K562 (cell line): ENCODE measurements around the gene TTC9C. TPM values are rescaled to one million over a fixed set of nuclear protein-coding genes. Genes with fewer than 3 reads are reported as not detected.

Experiments
- CGGBP1 ChIP-seq: fragments of 250-450 bp; sonication (Bioruptor Pico); IDR thresholded peaks from 2 replicates; pipeline ENCODE4 v1.9.0; 2021; ENCODE audit warnings: mild to moderate bottlenecking
- CUX1 ChIP-seq: fragments of 200-800 bp; sonication (Bioruptor generic); IDR thresholded peaks from 2 replicates; pipeline ENCODE4 v1.6.1; 2016; ENCODE audit warnings: missing genetic modification characterization, missing compliant biosample characterization
- FOXK2 ChIP-seq, 2 experiments: fragments of 450-650 bp; IDR thresholded peaks in 1 of 2; conservative IDR thresholded peaks in 1 of 2; 2 replicates each; pipeline ENCODE4 v1.6.1; 2016; ENCODE audit warnings: low read depth in 2 of 2, mild to moderate bottlenecking in 1 of 2
- GABPB2 ChIP-seq: fragments of 250-450 bp; sonication (Bioruptor Pico); conservative IDR thresholded peaks from 2 replicates; pipeline ENCODE4 v1.5.1; 2021; ENCODE audit warnings: mild to moderate bottlenecking
- HCFC1 ChIP-seq: IDR thresholded peaks from 2 replicates; pipeline ENCODE4 v1.6.1; 2012; ENCODE audit warnings: low read depth, low read length, improper control_type of control experiment
- HDAC2 ChIP-seq: fragments of 450-650 bp; IDR thresholded peaks from 2 replicates; pipeline ENCODE4 v1.6.1; 2016; ENCODE audit warnings: mild to moderate bottlenecking
- HEY1 ChIP-seq: fragments of 250-450 bp; sonication (Bioruptor Pico); IDR thresholded peaks from 2 replicates; pipeline ENCODE4 v1.5.0; 2020; ENCODE audit warnings: mild to moderate bottlenecking, moderate library complexity, borderline replicate concordance
- HIVEP1 ChIP-seq: fragments of 250-450 bp; sonication (Bioruptor Pico); IDR thresholded peaks from 2 replicates; pipeline ENCODE4 v1.4.0; 2020; ENCODE audit warnings: mild to moderate bottlenecking
- L3MBTL2 ChIP-seq: fragments of 450-650 bp; IDR thresholded peaks from 2 replicates; pipeline ENCODE4 v1.6.1; 2016; ENCODE audit warnings: mild to moderate bottlenecking, moderate library complexity
- MAX ChIP-seq: sonication (generic); formaldehyde crosslinking; IDR thresholded peaks from 2 replicates; pipeline ENCODE4 v1.9.0; 2022; ENCODE audit warnings: mild to moderate bottlenecking, missing genetic modification reagents
- MCM5 ChIP-seq: fragments of 450-650 bp; IDR thresholded peaks from 2 replicates; pipeline ENCODE4 v1.6.1; 2016; ENCODE audit warnings: low read depth
- MIER1 ChIP-seq: fragments of 450-650 bp; IDR thresholded peaks from 2 replicates; pipeline ENCODE4 v1.6.1; 2016; ENCODE audit warnings: antibody characterized with exemption, mild to moderate bottlenecking, low read depth
- NCOA4 ChIP-seq: fragments of 450-650 bp; IDR thresholded peaks from 2 replicates; pipeline ENCODE4 v1.6.1; 2018; ENCODE audit warnings: mild to moderate bottlenecking; ENCODE audit not compliant: partially characterized antibody
- NFIC ChIP-seq: fragments of 450-650 bp; IDR thresholded peaks from 2 replicates; pipeline ENCODE4 v1.6.1; 2017; ENCODE audit warnings: mild to moderate bottlenecking, inconsistent platforms
- SIRT6 ChIP-seq: IDR thresholded peaks from one replicate; pipeline ENCODE4 v1.6.1; 2012; ENCODE audit warnings: low read depth, mild to moderate bottlenecking, control low read depth, inconsistent platforms, low read length, moderate library complexity
- ZBTB1 ChIP-seq: sonication (generic); formaldehyde crosslinking; IDR thresholded peaks from 2 replicates; pipeline ENCODE4 v1.8.1; 2023; ENCODE audit warnings: missing genetic modification reagents, low read depth, mild to moderate bottlenecking, borderline replicate concordance
- ZBTB7A ChIP-seq: IDR thresholded peaks from 2 replicates; pipeline ENCODE4 v1.6.1; 2011; ENCODE audit warnings: low read depth, mild to moderate bottlenecking, low read length, moderate library complexity, borderline replicate concordance; ENCODE audit not compliant: control insufficient read depth
- ZC3H8 ChIP-seq: fragments of 450-650 bp; IDR thresholded peaks from 2 replicates; pipeline ENCODE4 v1.6.1; 2017
- ZKSCAN8 ChIP-seq: fragments of 200-800 bp; sonication (Bioruptor generic); IDR thresholded peaks from 2 replicates; pipeline ENCODE4 v1.6.1; 2016; ENCODE audit warnings: missing genetic modification characterization, missing compliant biosample characterization
- ZNF280A ChIP-seq: fragments of 450-650 bp; IDR thresholded peaks from 2 replicates; pipeline ENCODE4 v1.6.1; 2018; ENCODE audit warnings: mild to moderate bottlenecking, low read depth; ENCODE audit not compliant: partially characterized antibody
- ZNF408 ChIP-seq: fragments of 250-450 bp; sonication (Bioruptor Pico); IDR thresholded peaks from 2 replicates; pipeline ENCODE4 v1.4.0; 2020; ENCODE audit warnings: low read depth, mild to moderate bottlenecking, moderate library complexity
- ZNF764 ChIP-seq: fragments of 250-450 bp; sonication (Bioruptor Pico); IDR thresholded peaks from 2 replicates; pipeline ENCODE4 v1.4.0; 2020; ENCODE audit warnings: low read depth, mild to moderate bottlenecking, moderate library complexity
- polyA plus RNA-seq, 8 experiments: library from polyadenylated mRNA; depleted of rRNA in 4 of 8; stranded (reverse) in 5 of 8; unstranded in 3 of 8; fragments of >200 nt; fragmentation: Nextera tagmentation in 2 of 8; fragmentation: Illumina TruSeq in 1 of 8; extraction: Ambion mirVana in 2 of 8; extraction: Trizol in 1 of 8; gene quantifications; 2 replicates each; pipeline versions ENCODE4 v1.2.1 to v1.2.3, GENCODE V29; 2011 to 2014; ENCODE audit warnings: inconsistent platforms in 1 of 8, missing spikeins in 1 of 8
- total RNA-seq, 7 experiments: library from RNA; depleted of rRNA in 6 of 7; stranded (reverse); fragments of >200 nt in 6 of 7; fragmentation: Illumina TruSeq in 2 of 7; extraction: Trizol in 2 of 7; gene quantifications; 2 replicates each; pipeline versions ENCODE4 v1.2.1 to v1.2.3, GENCODE V29; 2011 to 2021; ENCODE audit warnings: low replicate concordance in 1 of 7

TTC9C gene
- total and polyA plus RNA-seq, 9 of the 15 experiments (the other 6 are each of a cell fraction or from before 2014, with no cell fraction given): 32.8 to 59.0 (median 37.1) TPM

GRCh38 chr11:62753736-62754603 is 25.7 kb downstream of the TTC9C start, which contains the start of gene ZBTB3 (continued):
- TF ChIP-seq CUX1 (CRISPR knock-in tag) (no peak), HDAC2 (no peak), ZC3H8 (no peak), ZBTB1 (CRISPR knock-in tag) (no peak), MAX (CRISPR knock-in tag) (peak; percentile 85), MIER1 (no peak), HIVEP1 (CRISPR knock-in tag) (no peak), HEY1 (CRISPR knock-in tag) (no peak), L3MBTL2 (peak; percentile 89), ZKSCAN8 (CRISPR knock-in tag) (no peak), NCOA4 (no peak), MCM5 (no peak), NFIC (peak; percentile 30; the same call in 1 of the 2 replicates), ZBTB7A (no peak), CGGBP1 (CRISPR knock-in tag) (no peak), FOXK2 (conservative IDR thresholded peaks at IDR 0.05 in 1 of 2, IDR thresholded peaks at IDR 0.05 in 1 of 2; ENCODE audit: low read depth in 2 of 2) (peak in 1 of 2 experiments; percentile 45; a peak in 1 of 4 replicates), ZNF280A (no peak), GABPB2 (CRISPR knock-in tag) (no peak), HCFC1 (peak; percentile 47), SIRT6 (no peak), ZNF764 (CRISPR knock-in tag) (no peak), ZNF408 (CRISPR knock-in tag) (no peak)
